ENCODE results near the gene UQCC3. TPM values are rescaled to one million over a fixed set of nuclear protein-coding genes. Genes with fewer than 3 reads are reported as not detected.

UQCC3 gene
- total and polyA plus RNA-seq, 2 donors (not counting 3 experiments of a cell fraction or from before 2014, with no cell fraction given) = 8.6 to 15.5 TPM

DNA sequence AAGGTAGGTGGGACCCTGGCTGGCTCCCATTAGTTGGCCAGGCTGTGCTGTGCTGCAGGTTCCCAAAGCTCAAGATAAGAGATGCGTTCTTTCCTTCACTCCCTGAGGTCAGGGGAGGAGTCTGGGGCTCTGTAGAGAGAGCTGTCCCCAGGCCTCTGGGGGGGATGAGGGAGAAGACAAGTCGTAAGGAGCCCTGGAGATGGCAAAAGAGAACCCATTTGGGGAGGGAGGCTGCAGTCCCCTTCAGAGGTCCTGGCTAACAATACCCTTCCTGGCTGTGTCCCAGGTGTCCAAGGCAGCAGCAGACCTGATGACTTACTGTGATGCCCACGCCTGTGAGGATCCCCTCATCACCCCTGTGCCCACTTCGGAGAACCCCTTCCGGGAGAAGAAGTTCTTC lies 36.9 kb downstream of the UQCC3 start:
- POLR2A ChIA-PET = interaction anchor here (1.4 to 2.8 kb wide), 2 partner anchors 19 to 43 kb away, joined by 5 to 8 read pairs; partner anchors contain the start of genes C11orf98, CSKMT and HNRNPUL2
- dilution Hi-C loops (cut with MboI; ENCODE audit: extremely low pct_ligation_motif_present, low sequenced_read_pairs) (no loop called here), intact Hi-C loops (cut with micrococcal nuclease) (loop anchor here (5.0 kb wide), 2 partner anchors 41 to 56 kb away; partner anchors contain the start of genes C11orf98, CSKMT and INTS5)
- no peak overlapping the region for H3K27ac ChIP-seq (ENCODE audit: insufficient read depth, low read depth, low read length)
- no peaks in the 10 kb centered on the region for H3K79me2 ChIP-seq (ENCODE audit: control insufficient read depth, insufficient read depth, low read length)
- no peak for FAIRE-seq
- no peak overlapping the region for H3K9ac ChIP-seq (replicated peaks; ENCODE audit: extremely low read depth, insufficient read depth, low read length)
- DNase-seq (ENCODE audit: low read depth, low spot score) = no peak
- no peaks in the 10 kb centered on the region for H3K9me3 ChIP-seq (replicated peaks; ENCODE audit: control insufficient read depth, insufficient read depth, low read length)
- CTCF ChIA-PET = interaction anchor here (1.1 to 1.4 kb wide), 2 partner anchors 28 to 43 kb away, joined by 3 to 6 read pairs; partner anchors contain the start of genes C11orf98 and CSKMT
- no peak overlapping the region for H3K4me3 ChIP-seq (replicated peaks in 1 of 3; ENCODE audit: insufficient read depth in 1 of 3, low read depth in 1 of 3, low read length in 3 of 3)
- no peak overlapping the region for H2AFZ ChIP-seq (ENCODE audit: low read depth, low read length)
- peaks cover 4 to 13% of the 10 kb centered on the region in 2 experiments for H3K36me3 ChIP-seq (ENCODE audit: control insufficient read depth in 2 of 2, extremely low read depth in 1 of 2, insufficient read depth in 2 of 2, low read length in 2 of 2)
- H3K4me2 ChIP-seq (ENCODE audit: insufficient read depth, low read length) = peak overlapping the region; percentile 85
- H3K4me1 ChIP-seq (ENCODE audit: control insufficient read depth, extremely low read depth, insufficient read depth, low read length) = peaks cover 25% of the 10 kb centered on the region
- TF ChIP-seq GATA2 (IDR thresholded peaks at IDR 0.05; ENCODE audit: insufficient read depth, insufficient read length, low read depth, low read length) (no peak), FOS (IDR thresholded peaks at IDR 0.05; ENCODE audit: borderline replicate concordance, insufficient read depth, low read length) (no peak), POLR2A (IDR thresholded peaks at IDR 0.05; ENCODE audit: low read depth, low read length) (no peak), POLR2AphosphoS5 (IDR thresholded peaks at IDR 0.05; ENCODE audit: insufficient read depth, low read depth, low read length) (no peak), JUN (IDR thresholded peaks at IDR 0.05; ENCODE audit: borderline replicate concordance, insufficient read depth, insufficient read length, low read depth) (no peak)
- TF ChIP-seq, protein P1, sequence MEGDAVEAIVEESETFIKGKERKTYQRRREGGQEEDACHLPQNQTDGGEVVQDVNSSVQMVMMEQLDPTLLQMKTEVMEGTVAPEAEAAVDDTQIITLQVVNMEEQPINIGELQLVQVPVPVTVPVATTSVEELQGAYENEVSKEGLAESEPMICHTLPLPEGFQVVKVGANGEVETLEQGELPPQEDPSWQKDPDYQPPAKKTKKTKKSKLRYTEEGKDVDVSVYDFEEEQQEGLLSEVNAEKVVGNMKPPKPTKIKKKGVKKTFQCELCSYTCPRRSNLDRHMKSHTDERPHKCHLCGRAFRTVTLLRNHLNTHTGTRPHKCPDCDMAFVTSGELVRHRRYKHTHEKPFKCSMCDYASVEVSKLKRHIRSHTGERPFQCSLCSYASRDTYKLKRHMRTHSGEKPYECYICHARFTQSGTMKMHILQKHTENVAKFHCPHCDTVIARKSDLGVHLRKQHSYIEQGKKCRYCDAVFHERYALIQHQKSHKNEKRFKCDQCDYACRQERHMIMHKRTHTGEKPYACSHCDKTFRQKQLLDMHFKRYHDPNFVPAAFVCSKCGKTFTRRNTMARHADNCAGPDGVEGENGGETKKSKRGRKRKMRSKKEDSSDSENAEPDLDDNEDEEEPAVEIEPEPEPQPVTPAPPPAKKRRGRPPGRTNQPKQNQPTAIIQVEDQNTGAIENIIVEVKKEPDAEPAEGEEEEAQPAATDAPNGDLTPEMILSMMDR (IDR thresholded peaks at IDR 0.05; ENCODE audit: extremely low read depth in 1 of 2, insufficient read depth in 1 of 2, low read depth in 1 of 2, low read length in 2 of 2) = no peak
- TF ChIP-seq, protein P2, sequence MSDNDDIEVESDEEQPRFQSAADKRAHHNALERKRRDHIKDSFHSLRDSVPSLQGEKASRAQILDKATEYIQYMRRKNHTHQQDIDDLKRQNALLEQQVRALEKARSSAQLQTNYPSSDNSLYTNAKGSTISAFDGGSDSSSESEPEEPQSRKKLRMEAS (IDR thresholded peaks at IDR 0.05; ENCODE audit: insufficient read depth, insufficient read length) = no peak
- no TSS peak for BruUV-seq (replicated peaks)
- H3K27me3 ChIP-seq (ENCODE audit: control insufficient read depth in 2 of 2, insufficient read depth in 2 of 2, low read length in 2 of 2) = no peaks in the 10 kb centered on the region
- H4K20me1 ChIP-seq (replicated peaks; ENCODE audit: control insufficient read depth, extremely low read depth, insufficient read depth, low read length) = no peaks in the 10 kb centered on the region
- H3K9me1 ChIP-seq (replicated peaks; ENCODE audit: control insufficient read depth, extremely low read depth, insufficient read depth, low read length) = no peaks in the 10 kb centered on the region

Measured in endothelial cell of umbilical vein (primary cell).